ENCODE results near the gene ZGRF1. TPM values are rescaled to one million over a fixed set of nuclear protein-coding genes. Genes with fewer than 3 reads are reported as not detected.

Gene ZGRF1, protein sequence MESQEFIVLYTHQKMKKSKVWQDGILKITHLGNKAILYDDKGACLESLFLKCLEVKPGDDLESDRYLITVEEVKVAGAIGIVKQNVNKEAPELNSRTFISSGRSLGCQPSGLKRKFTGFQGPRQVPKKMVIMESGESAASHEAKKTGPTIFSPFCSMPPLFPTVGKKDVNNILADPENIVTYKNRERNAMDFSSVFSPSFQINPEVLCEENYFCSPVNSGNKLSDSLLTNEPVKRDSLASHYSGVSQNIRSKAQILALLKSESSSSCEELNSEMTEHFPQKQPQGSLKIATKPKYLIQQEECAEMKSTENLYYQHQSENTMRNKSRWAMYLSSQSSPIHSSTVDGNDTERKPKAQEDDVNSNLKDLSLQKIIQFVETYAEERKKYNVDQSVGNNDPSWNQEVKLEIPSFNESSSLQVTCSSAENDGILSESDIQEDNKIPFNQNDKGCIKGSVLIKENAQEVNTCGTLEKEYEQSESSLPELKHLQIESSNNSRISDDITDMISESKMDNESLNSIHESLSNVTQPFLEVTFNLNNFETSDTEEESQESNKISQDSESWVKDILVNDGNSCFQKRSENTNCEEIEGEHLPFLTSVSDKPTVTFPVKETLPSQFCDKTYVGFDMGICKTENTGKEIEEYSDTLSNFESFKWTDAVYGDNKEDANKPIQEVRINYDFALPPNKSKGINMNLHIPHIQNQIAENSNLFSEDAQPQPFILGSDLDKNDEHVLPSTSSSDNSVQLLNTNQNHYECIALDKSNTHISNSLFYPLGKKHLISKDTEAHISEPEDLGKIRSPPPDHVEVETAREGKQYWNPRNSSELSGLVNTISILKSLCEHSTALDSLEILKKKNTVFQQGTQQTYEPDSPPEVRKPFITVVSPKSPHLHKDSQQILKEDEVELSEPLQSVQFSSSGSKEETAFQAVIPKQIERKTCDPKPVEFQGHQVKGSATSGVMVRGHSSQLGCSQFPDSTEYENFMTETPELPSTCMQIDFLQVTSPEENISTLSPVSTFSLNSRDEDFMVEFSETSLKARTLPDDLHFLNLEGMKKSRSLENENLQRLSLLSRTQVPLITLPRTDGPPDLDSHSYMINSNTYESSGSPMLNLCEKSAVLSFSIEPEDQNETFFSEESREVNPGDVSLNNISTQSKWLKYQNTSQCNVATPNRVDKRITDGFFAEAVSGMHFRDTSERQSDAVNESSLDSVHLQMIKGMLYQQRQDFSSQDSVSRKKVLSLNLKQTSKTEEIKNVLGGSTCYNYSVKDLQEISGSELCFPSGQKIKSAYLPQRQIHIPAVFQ (N-terminal part only)
- total RNA-seq (2022; extraction: Qiagen RNA extraction; ENCODE audit: low read depth) = 2.9 to 4.9 TPM (median 3.4 TPM) in 5 replicates

GRCh38 chr4:112636688-112637551, at the start of gene ZGRF1, which contains the start of gene LARP7:
ZGRF1 (minus strand) TSS chr4:112636909; CDS start chr4:112633176, 3,733 bp downstream.
LARP7 (plus strand) TSS chr4:112637143; CDS start chr4:112644670, 7,527 bp downstream.

GRCh38 chr4:112516066-112516470, 120.6 kb downstream of the ZGRF1 start, which contains the start of gene NEUROG2:
NEUROG2 (minus strand) TSS chr4:112516180; CDS start chr4:112515475, 705 bp downstream.

Other genes starting within 250 kb of the ZGRF1 start
- gene NEUROG2, start 120.7 kb downstream of the ZGRF1 start, total RNA-seq (2022; extraction: Qiagen RNA extraction; ENCODE audit: low read depth) = not detected in 5 replicates
- gene LARP7, start 234 bp upstream of the ZGRF1 start, total RNA-seq (2022; extraction: Qiagen RNA extraction; ENCODE audit: low read depth) = 25.7 to 54.9 TPM (median 28.5 TPM) in 5 replicates